IMR-90 (cell line): ENCODE measurements around the gene FAM228B. TPM values are rescaled to one million over a fixed set of nuclear protein-coding genes. Genes with fewer than 3 reads are reported as not detected.

Experiments
- ATAC-seq: fragments of 200-7000 bp; cut with Tn5 transposase; 2 replicates; pipeline ENCODE4 v1.9.1; 2020; ENCODE audit warnings: low read depth, mild to moderate bottlenecking, moderate library complexity
- BruUV-seq: library from RNA; stranded (reverse); fragments of 400-500 nt; replicated peaks from 2 replicates; lab custom pipeline; 2021; lab: Mats Ljungman, UMichigan
- CTCF ChIA-PET: fragments of 300-600 bp; formaldehyde crosslinking; extraction: SDS; loops from one replicate; lab custom pipeline; 2021; ENCODE audit warnings: antibody characterized with exemption; lab: Yijun Ruan, JAX
- POLR2A ChIA-PET: fragments of 300-600 bp; sonication (Branson Sonifier 250); formaldehyde crosslinking; loops from one replicate; lab custom pipeline; 2022; ENCODE audit warnings: antibody characterized with exemption; ENCODE audit not compliant: unreplicated experiment; lab: Charles Lee
- DNase-seq: peaks from one replicate; pipeline ENCODE4 v3.0.0; 2013
- H2AFZ ChIP-seq: replicated peaks from 2 replicates; pipeline ENCODE3; 2013; ENCODE audit warnings: low read length, mild to moderate bottlenecking; ENCODE audit not compliant: poor library complexity
- H2AK5ac ChIP-seq: 2 replicates; pipeline ENCODE4 v1.6.1; 2013; ENCODE audit warnings: low read depth, low read length, inconsistent platforms
- H2AK9ac ChIP-seq: replicated peaks from 2 replicates; pipeline ENCODE3; 2013; ENCODE audit warnings: mild to moderate bottlenecking, low read depth, low read length, moderate library complexity; ENCODE audit not compliant: poor library complexity
- H2BK120ac ChIP-seq: 2 replicates; pipeline ENCODE4 v1.6.1; 2013; ENCODE audit warnings: low read depth, low read length, inconsistent platforms
- H2BK15ac ChIP-seq: 3 replicates; pipeline ENCODE4 v1.6.1; 2013; ENCODE audit warnings: low read depth, low read length, inconsistent platforms
- H2BK20ac ChIP-seq: 2 replicates; pipeline ENCODE4 v1.6.1; 2013; ENCODE audit warnings: low read depth, mild to moderate bottlenecking, inconsistent platforms, low read length, moderate library complexity
- H2BK5ac ChIP-seq: 2 replicates; pipeline ENCODE4 v1.6.1; 2013; ENCODE audit warnings: mild to moderate bottlenecking, low read depth, low read length, inconsistent platforms; ENCODE audit not compliant: poor library complexity, severe bottlenecking
- H3K14ac ChIP-seq: replicated peaks from 2 replicates; pipeline ENCODE4 v1.6.1; 2013; ENCODE audit warnings: low read depth, low read length, inconsistent platforms
- H3K18ac ChIP-seq: 2 replicates; pipeline ENCODE4 v1.6.1; 2013; ENCODE audit warnings: low read depth, low read length, control low read depth
- H3K23ac ChIP-seq: 2 replicates; pipeline ENCODE4 v1.6.1; 2013; ENCODE audit warnings: low read depth, low read length, inconsistent platforms
- H3K27ac ChIP-seq: 2 replicates; pipeline ENCODE4 v1.5.1; 2013; ENCODE audit warnings: mild to moderate bottlenecking, control low read depth, low read length; ENCODE audit not compliant: insufficient read depth
- H3K27me3 ChIP-seq: 2 replicates; pipeline ENCODE4 v1.6.1; 2013; ENCODE audit warnings: low read length; ENCODE audit not compliant: control insufficient read depth, insufficient read depth
- H3K36me3 ChIP-seq: 2 replicates; pipeline ENCODE4 v1.6.1; 2013; ENCODE audit warnings: low read length, mixed read lengths; ENCODE audit not compliant: control insufficient read depth, insufficient read depth
- H3K4ac ChIP-seq: 2 replicates; pipeline ENCODE4 v1.6.1; 2013; ENCODE audit warnings: low read depth, low read length, inconsistent platforms
- H3K4me1 ChIP-seq: 2 replicates; pipeline ENCODE4 v1.6.1; 2013; ENCODE audit warnings: low read length, mixed read lengths; ENCODE audit not compliant: control insufficient read depth, insufficient read depth
- H3K4me2 ChIP-seq: 2 replicates; pipeline ENCODE4 v1.6.1; 2013; ENCODE audit warnings: low read depth, mild to moderate bottlenecking, control low read depth, low read length, moderate library complexity
- H3K4me3 ChIP-seq: 2 replicates; pipeline ENCODE4 v1.5.1; 2013; ENCODE audit warnings: low read depth, mild to moderate bottlenecking, control low read depth, low read length, moderate library complexity; ENCODE audit not compliant: insufficient read depth
- H3K56ac ChIP-seq: 2 replicates; pipeline ENCODE4 v1.6.1; 2013; ENCODE audit warnings: low read length, inconsistent platforms; ENCODE audit not compliant: insufficient read depth; ENCODE audit errors: extremely low read depth
- H3K79me1 ChIP-seq, 2 experiments: 2 replicates each; pipeline ENCODE4 v1.6.1; 2013; ENCODE audit warnings: low read length in 2 of 2, inconsistent platforms in 1 of 2, low read depth in 1 of 2
- H3K9ac ChIP-seq: 2 replicates; pipeline ENCODE4 v1.6.1; 2013; ENCODE audit warnings: low read depth, low read length, control low read depth
- H3K9me1 ChIP-seq: 2 replicates; pipeline ENCODE4 v1.6.1; 2013; ENCODE audit warnings: low read length, inconsistent platforms; ENCODE audit not compliant: insufficient read depth
- H3K9me3 ChIP-seq: 2 replicates; pipeline ENCODE4 v1.6.1; 2013; ENCODE audit warnings: low read length; ENCODE audit not compliant: control insufficient read depth, insufficient read depth
- H4K20me1 ChIP-seq: 2 replicates; pipeline ENCODE4 v1.6.1; 2013; ENCODE audit warnings: low read length, inconsistent platforms; ENCODE audit not compliant: insufficient read depth
- H4K5ac ChIP-seq: 2 replicates; pipeline ENCODE4 v1.6.1; 2013; ENCODE audit warnings: mild to moderate bottlenecking, low read depth, low read length, control low read depth
- H4K8ac ChIP-seq, 2 experiments: 2 replicates each; pipeline ENCODE4 v1.6.1; 2013; ENCODE audit warnings: low read depth in 2 of 2, low read length in 2 of 2, control low read depth in 1 of 2, inconsistent platforms in 1 of 2
- H4K91ac ChIP-seq: 2 replicates; pipeline ENCODE4 v1.6.1; 2013; ENCODE audit warnings: low read depth, low read length, inconsistent platforms; ENCODE audit not compliant: insufficient read depth
- BHLHE40 ChIP-seq: fragments of 150-350 bp; IDR thresholded peaks from 2 replicates; pipeline ENCODE4 v1.6.1; 2016; ENCODE audit warnings: mild to moderate bottlenecking, low read depth, low read length
- CEBPB ChIP-seq: IDR thresholded peaks from 2 replicates; pipeline ENCODE4 v1.6.1; 2012; ENCODE audit warnings: low read depth, low read length, improper control_type of control experiment
- CHD1 ChIP-seq: IDR thresholded peaks from 2 replicates; pipeline ENCODE4 v1.6.1; 2012; ENCODE audit warnings: low read depth, low read length, improper control_type of control experiment
- FOS ChIP-seq: fragments of 150-350 bp; IDR thresholded peaks from 2 replicates; pipeline ENCODE4 v1.6.1; 2016; ENCODE audit warnings: low read depth, low read length
- MAFK ChIP-seq: IDR thresholded peaks from 2 replicates; pipeline ENCODE4 v1.6.1; 2012; ENCODE audit warnings: low read depth, low read length, improper control_type of control experiment
- NFE2L2 ChIP-seq: fragments of 150-350 bp; IDR thresholded peaks from 2 replicates; pipeline ENCODE4 v1.6.1; 2016; ENCODE audit warnings: low read depth, mild to moderate bottlenecking, low read length
- POLR2A ChIP-seq: IDR thresholded peaks from 2 replicates; pipeline ENCODE4 v1.6.1; 2012; ENCODE audit warnings: mild to moderate bottlenecking, low read depth, low read length
- RAD21 ChIP-seq: IDR thresholded peaks from 2 replicates; pipeline ENCODE4 v1.6.1; 2012; ENCODE audit warnings: low read length, improper control_type of control experiment
- RCOR1 ChIP-seq: IDR thresholded peaks from 2 replicates; pipeline ENCODE4 v1.6.1; 2012; ENCODE audit warnings: mild to moderate bottlenecking, low read length, improper control_type of control experiment; ENCODE audit not compliant: insufficient replicate concordance
- RFX5 ChIP-seq: IDR thresholded peaks from 2 replicates; pipeline ENCODE4 v1.8.0; 2012; ENCODE audit warnings: low read depth, mild to moderate bottlenecking, low read length, moderate library complexity
- SMC3 ChIP-seq: fragments of 150-350 bp; IDR thresholded peaks from 2 replicates; pipeline ENCODE4 v1.6.1; 2016; ENCODE audit warnings: low read depth, mild to moderate bottlenecking, antibody characterized with exemption, low read length, moderate library complexity
- WGBS, 2 experiments: methylation state at CpG; one replicate each; pipeline versions ENCODE4 v1.1.5 to v1.1.7; 2013; ENCODE audit warnings: missing lambda C conversion rate in 2 of 2; ENCODE audit not compliant: insufficient read length in 1 of 2; ENCODE audit errors: extremely low coverage in 2 of 2; 5-methylcytosine and 5-hydroxymethylcytosine counted together
- dilution Hi-C: fragments of 300-500 bp; cut with HindIII; formaldehyde crosslinking; loops from one replicate; pipeline ENCODE4 v1.14.3; 2018; ENCODE audit warnings: low sequenced_read_pairs; ENCODE audit not compliant: unreplicated experiment
- in situ Hi-C: fragments of 300-500 bp; cut with MboI; formaldehyde crosslinking; loops from 3 replicates; pipeline ENCODE4 v1.14.3; 2019; ENCODE audit warnings: low sequenced_read_pairs, inconsistent platforms, mixed read lengths
- intact Hi-C: fragments of 100-400 bp; cut with micrococcal nuclease; formaldehyde crosslinking; loops from 2 replicates; pipeline ENCODE4 v1.10.0; 2022
- polyA plus RNA-seq, 3 experiments: library from polyadenylated mRNA; depleted of rRNA; stranded (reverse); fragments of >200 nt; gene quantifications; 2 replicates each; pipeline ENCODE4 v1.2.3, GENCODE V29; 2012; ENCODE audit warnings: low replicate concordance in 1 of 3
- total RNA-seq: library from RNA; depleted of rRNA; stranded (reverse); fragments of >200 nt; gene quantifications from 2 replicates; pipeline ENCODE4 v1.2.3, GENCODE V29; 2012
- TF ChIP-seq, protein P1 (sequence below): fragments of 150-350 bp; IDR thresholded peaks from 2 replicates; pipeline ENCODE4 v1.6.1; 2016; ENCODE audit warnings: low read depth, mild to moderate bottlenecking, low read length, moderate library complexity, borderline replicate concordance
- TF ChIP-seq, protein P2 (sequence below): fragments of 150-350 bp; IDR thresholded peaks from 2 replicates; pipeline ENCODE4 v1.6.1; 2017; ENCODE audit warnings: mild to moderate bottlenecking, antibody characterized with exemption, low read length, low read depth

Gene FAM228B
- total and polyA plus RNA-seq, 2 of the 4 experiments (the other 2 are of a cell fraction): 2.0 to 2.9 TPM

DNA sequence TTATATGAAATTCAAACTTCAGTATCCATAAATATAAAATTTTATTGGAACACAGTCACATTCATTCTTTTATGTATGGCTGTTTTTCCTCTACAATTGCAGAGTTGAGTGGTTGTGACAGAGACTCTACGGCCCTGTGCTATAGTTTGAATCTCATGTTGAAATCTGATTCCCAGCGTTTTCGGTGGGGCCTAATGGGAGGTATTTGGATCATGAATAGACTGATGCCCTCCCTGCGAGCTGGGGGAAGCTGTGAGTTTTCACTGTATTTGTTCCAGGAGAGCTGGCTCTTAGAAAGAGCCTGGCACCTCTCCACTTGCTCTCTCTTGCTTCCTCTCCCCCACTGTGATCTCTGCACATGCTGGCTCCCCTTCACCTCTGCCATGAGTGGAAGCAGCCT lies 1.8 kb upstream of the FAM228B start:
- no TSS peak for BruUV-seq
- Histone ChIP-seq H2AK9ac (no peak overlapping the region), H3K23ac (no peak overlapping the region), H3K9me1 (peaks cover 6% of the 10 kb centered on the region), H2AFZ (no peak overlapping the region), H3K9me3 (no peaks in the 10 kb centered on the region), H3K14ac (no peak overlapping the region), H3K4me3 (no peak overlapping the region), H3K9ac (no peak overlapping the region), H4K5ac (no peak overlapping the region), H3K27ac (no peak overlapping the region), H3K79me1 (peaks cover 20 to 24% of the 10 kb centered on the region in 2 experiments), H4K20me1 (no peaks in the 10 kb centered on the region), H2BK15ac (no peak overlapping the region), H2AK5ac (no peak overlapping the region), H3K36me3 (no peaks in the 10 kb centered on the region), H3K27me3 (no peaks in the 10 kb centered on the region), H3K56ac (no peak overlapping the region), H3K18ac (no peak overlapping the region), H3K4me1 (no peaks in the 10 kb centered on the region), H4K8ac (no peak overlapping the region), H2BK120ac (no peak overlapping the region), H4K91ac (no peak overlapping the region), H2BK5ac (no peak overlapping the region), H2BK20ac (no peak overlapping the region), H3K4me2 (no peak overlapping the region), H3K4ac (no peak overlapping the region)
- intact Hi-C loops (no loop called here), in situ Hi-C loops (no loop called here), dilution Hi-C loops (no loop called here)
- no CpG with 5 or more reads among the region's 4 CpGs for WGBS, 2 experiments
- TF ChIP-seq, protein P1, sequence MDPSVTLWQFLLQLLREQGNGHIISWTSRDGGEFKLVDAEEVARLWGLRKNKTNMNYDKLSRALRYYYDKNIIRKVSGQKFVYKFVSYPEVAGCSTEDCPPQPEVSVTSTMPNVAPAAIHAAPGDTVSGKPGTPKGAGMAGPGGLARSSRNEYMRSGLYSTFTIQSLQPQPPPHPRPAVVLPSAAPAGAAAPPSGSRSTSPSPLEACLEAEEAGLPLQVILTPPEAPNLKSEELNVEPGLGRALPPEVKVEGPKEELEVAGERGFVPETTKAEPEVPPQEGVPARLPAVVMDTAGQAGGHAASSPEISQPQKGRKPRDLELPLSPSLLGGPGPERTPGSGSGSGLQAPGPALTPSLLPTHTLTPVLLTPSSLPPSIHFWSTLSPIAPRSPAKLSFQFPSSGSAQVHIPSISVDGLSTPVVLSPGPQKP: no peak
- no peak for TF ChIP-seq CHD1
- no peak for TF ChIP-seq FOS
- no peak for TF ChIP-seq NFE2L2
- no peak for TF ChIP-seq RAD21
- no peak for TF ChIP-seq CEBPB
- no peak for TF ChIP-seq BHLHE40
- TF ChIP-seq POLR2A: no peak
- no peak for TF ChIP-seq RCOR1
- TF ChIP-seq, protein P2, sequence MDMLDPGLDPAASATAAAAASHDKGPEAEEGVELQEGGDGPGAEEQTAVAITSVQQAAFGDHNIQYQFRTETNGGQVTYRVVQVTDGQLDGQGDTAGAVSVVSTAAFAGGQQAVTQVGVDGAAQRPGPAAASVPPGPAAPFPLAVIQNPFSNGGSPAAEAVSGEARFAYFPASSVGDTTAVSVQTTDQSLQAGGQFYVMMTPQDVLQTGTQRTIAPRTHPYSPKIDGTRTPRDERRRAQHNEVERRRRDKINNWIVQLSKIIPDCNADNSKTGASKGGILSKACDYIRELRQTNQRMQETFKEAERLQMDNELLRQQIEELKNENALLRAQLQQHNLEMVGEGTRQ: no peak
- TF ChIP-seq RFX5: no peak
- no peak for TF ChIP-seq SMC3
- TF ChIP-seq MAFK: no peak
- ChIA-PET POLR2A (no interaction called here), CTCF (interaction anchor here (1.0 kb wide), 1 partner anchor 67 kb away, joined by 3 read pairs; no protein-coding TSS in a partner anchor)
- ATAC-seq (no peak), DNase-seq (no peak)
